SK-N-SH treated with all-trans-retinoic acid at 6 μM for 48 hours (cell line): Measurements from ENCODE around the gene RHOG.

ENCODE experiments used
- ATAC-seq: fragments of 200-7000 bp; cut with Tn5 transposase; 3 replicates; pipeline ENCODE4 v1.9.1; 2020; ENCODE audit warnings: mild to moderate bottlenecking, moderate library complexity
- ARNTL ChIP-seq: fragments of 450-650 bp; formaldehyde crosslinking; IDR thresholded peaks from 2 replicates; pipeline ENCODE4 v1.5.0; 2020; ENCODE audit warnings: low read depth, mild to moderate bottlenecking, moderate library complexity, borderline replicate concordance
- CSDC2 ChIP-seq: fragments of 250-450 bp; sonication (Bioruptor Pico); IDR thresholded peaks from 2 replicates; pipeline ENCODE4 v1.5.0; 2020; ENCODE audit warnings: mild to moderate bottlenecking, moderate library complexity
- CSRNP3 ChIP-seq: fragments of 250-450 bp; sonication (Bioruptor Pico); IDR thresholded peaks from 2 replicates; pipeline ENCODE4 v1.5.1; 2021; ENCODE audit warnings: mild to moderate bottlenecking, moderate library complexity
- ESRRG ChIP-seq: fragments of 250-450 bp; sonication (Bioruptor Pico); IDR thresholded peaks from 2 replicates; pipeline ENCODE4 v1.6.1; 2021; ENCODE audit warnings: mild to moderate bottlenecking
- GLIS3 ChIP-seq: fragments of 250-450 bp; sonication (Bioruptor Pico); IDR thresholded peaks from 2 replicates; pipeline ENCODE4 v1.5.0; 2020; ENCODE audit warnings: mild to moderate bottlenecking, moderate library complexity
- OSR1 ChIP-seq: fragments of 250-450 bp; sonication (Bioruptor Pico); IDR thresholded peaks from 2 replicates; pipeline ENCODE4 v1.8.0; 2022; ENCODE audit warnings: moderate library complexity, mild to moderate bottlenecking, inconsistent platforms
- PPARA ChIP-seq: fragments of 250-450 bp; sonication (Bioruptor Pico); IDR thresholded peaks from 2 replicates; pipeline ENCODE4 v1.5.0; 2020; ENCODE audit warnings: mild to moderate bottlenecking, borderline replicate concordance
- RARB ChIP-seq: fragments of 250-450 bp; sonication (Bioruptor Pico); IDR thresholded peaks from 2 replicates; pipeline ENCODE4 v1.8.0; 2021; ENCODE audit warnings: mild to moderate bottlenecking, moderate library complexity
- TCF4 ChIP-seq: fragments of 250-450 bp; sonication (Bioruptor Pico); IDR thresholded peaks from 2 replicates; pipeline ENCODE4 v1.8.0; 2021; ENCODE audit warnings: mild to moderate bottlenecking, moderate library complexity, borderline replicate concordance
- TSHZ2 ChIP-seq: fragments of 250-450 bp; sonication (Bioruptor Pico); IDR thresholded peaks from 2 replicates; pipeline ENCODE4 v1.5.0; 2020; ENCODE audit warnings: mild to moderate bottlenecking, moderate library complexity
- ZFP30 ChIP-seq: fragments of 450-650 bp; formaldehyde crosslinking; IDR thresholded peaks from 2 replicates; pipeline ENCODE4 v1.5.0; 2022; ENCODE audit warnings: mild to moderate bottlenecking, moderate library complexity
- ZNF565 ChIP-seq: fragments of 450-650 bp; formaldehyde crosslinking; conservative IDR thresholded peaks from 2 replicates; pipeline ENCODE4 v1.5.0; 2020; ENCODE audit warnings: low read depth, mild to moderate bottlenecking, moderate library complexity
- ZNF70 ChIP-seq: fragments of 450-650 bp; formaldehyde crosslinking; IDR thresholded peaks from 2 replicates; pipeline ENCODE4 v1.5.0; 2020; ENCODE audit warnings: mild to moderate bottlenecking, moderate library complexity
- ZNF8 ChIP-seq: fragments of 450-650 bp; formaldehyde crosslinking; IDR thresholded peaks from 2 replicates; pipeline ENCODE4 v1.5.0; 2020; ENCODE audit warnings: mild to moderate bottlenecking, moderate library complexity
- TF ChIP-seq, protein P1 (sequence below): fragments of 250-450 bp; sonication (Bioruptor Pico); IDR thresholded peaks from 2 replicates; pipeline ENCODE4 v1.8.0; 2020; ENCODE audit warnings: mild to moderate bottlenecking, moderate library complexity, borderline replicate concordance
- TF ChIP-seq, protein P2 (sequence below): fragments of 250-450 bp; sonication (Bioruptor Pico); IDR thresholded peaks from 2 replicates; pipeline ENCODE4 v1.5.1; 2020; ENCODE audit warnings: low read depth, mild to moderate bottlenecking, moderate library complexity

Gene RHOG

GRCh38 chr11:3782963-3783362, 57.8 kb downstream of the RHOG start:
- TF ChIP-seq TCF4 (CRISPR knock-in tag) (no peak), GLIS3 (CRISPR knock-in tag) (no peak), ESRRG (no peak), ZNF8 (CRISPR knock-in tag) (no peak), ZNF565 (CRISPR knock-in tag) (no peak)
- ATAC-seq, result no peak

GRCh38 chr11:3781423-3781822, 59.3 kb downstream of the RHOG start:
- no peak for TF ChIP-seq ESRRG
- TF ChIP-seq OSR1 (CRISPR knock-in tag), result no peak
- no peak for TF ChIP-seq ZNF8 (CRISPR knock-in tag)
- TF ChIP-seq PPARA (CRISPR knock-in tag), result no peak
- TF ChIP-seq ARNTL, result no peak
- no peak for TF ChIP-seq ZNF70 (CRISPR knock-in tag)
- no peak for TF ChIP-seq ZNF565 (CRISPR knock-in tag)
- no peak for TF ChIP-seq CSRNP3 (CRISPR knock-in tag)
- no peak for TF ChIP-seq ZFP30
- TF ChIP-seq, protein P1, sequence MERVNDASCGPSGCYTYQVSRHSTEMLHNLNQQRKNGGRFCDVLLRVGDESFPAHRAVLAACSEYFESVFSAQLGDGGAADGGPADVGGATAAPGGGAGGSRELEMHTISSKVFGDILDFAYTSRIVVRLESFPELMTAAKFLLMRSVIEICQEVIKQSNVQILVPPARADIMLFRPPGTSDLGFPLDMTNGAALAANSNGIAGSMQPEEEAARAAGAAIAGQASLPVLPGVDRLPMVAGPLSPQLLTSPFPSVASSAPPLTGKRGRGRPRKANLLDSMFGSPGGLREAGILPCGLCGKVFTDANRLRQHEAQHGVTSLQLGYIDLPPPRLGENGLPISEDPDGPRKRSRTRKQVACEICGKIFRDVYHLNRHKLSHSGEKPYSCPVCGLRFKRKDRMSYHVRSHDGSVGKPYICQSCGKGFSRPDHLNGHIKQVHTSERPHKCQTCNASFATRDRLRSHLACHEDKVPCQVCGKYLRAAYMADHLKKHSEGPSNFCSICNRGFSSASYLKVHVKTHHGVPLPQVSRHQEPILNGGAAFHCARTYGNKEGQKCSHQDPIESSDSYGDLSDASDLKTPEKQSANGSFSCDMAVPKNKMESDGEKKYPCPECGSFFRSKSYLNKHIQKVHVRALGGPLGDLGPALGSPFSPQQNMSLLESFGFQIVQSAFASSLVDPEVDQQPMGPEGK, result no peak
- TF ChIP-seq GLIS3 (CRISPR knock-in tag), result no peak
- no peak for TF ChIP-seq CSDC2
- no peak for TF ChIP-seq RARB (CRISPR knock-in tag)
- TF ChIP-seq, protein P2, sequence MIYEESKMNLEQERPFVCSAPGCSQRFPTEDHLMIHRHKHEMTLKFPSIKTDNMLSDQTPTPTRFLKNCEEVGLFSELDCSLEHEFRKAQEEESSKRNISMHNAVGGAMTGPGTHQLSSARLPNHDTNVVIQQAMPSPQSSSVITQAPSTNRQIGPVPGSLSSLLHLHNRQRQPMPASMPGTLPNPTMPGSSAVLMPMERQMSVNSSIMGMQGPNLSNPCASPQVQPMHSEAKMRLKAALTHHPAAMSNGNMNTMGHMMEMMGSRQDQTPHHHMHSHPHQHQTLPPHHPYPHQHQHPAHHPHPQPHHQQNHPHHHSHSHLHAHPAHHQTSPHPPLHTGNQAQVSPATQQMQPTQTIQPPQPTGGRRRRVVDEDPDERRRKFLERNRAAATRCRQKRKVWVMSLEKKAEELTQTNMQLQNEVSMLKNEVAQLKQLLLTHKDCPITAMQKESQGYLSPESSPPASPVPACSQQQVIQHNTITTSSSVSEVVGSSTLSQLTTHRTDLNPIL (CRISPR knock-in tag), result no peak
- TF ChIP-seq TSHZ2, result no peak
- TF ChIP-seq, all 23 proteins: peak for 0
- no peak for ATAC-seq
